GM10266 (cell line): ENCODE results near the gene ZFHX2.

Source experiments
- DNase-seq: peaks from one replicate; pipeline ENCODE4 v3.0.0; 2012; ENCODE audit errors: extremely low spot score
- CTCF ChIP-seq: IDR thresholded peaks from 2 replicates; pipeline ENCODE4 v1.5.1; 2012; ENCODE audit warnings: mild to moderate bottlenecking, low read depth; ENCODE audit not compliant: control insufficient read depth, insufficient read depth; ENCODE audit errors: missing control alignments

The ZFHX2 gene

DNA sequence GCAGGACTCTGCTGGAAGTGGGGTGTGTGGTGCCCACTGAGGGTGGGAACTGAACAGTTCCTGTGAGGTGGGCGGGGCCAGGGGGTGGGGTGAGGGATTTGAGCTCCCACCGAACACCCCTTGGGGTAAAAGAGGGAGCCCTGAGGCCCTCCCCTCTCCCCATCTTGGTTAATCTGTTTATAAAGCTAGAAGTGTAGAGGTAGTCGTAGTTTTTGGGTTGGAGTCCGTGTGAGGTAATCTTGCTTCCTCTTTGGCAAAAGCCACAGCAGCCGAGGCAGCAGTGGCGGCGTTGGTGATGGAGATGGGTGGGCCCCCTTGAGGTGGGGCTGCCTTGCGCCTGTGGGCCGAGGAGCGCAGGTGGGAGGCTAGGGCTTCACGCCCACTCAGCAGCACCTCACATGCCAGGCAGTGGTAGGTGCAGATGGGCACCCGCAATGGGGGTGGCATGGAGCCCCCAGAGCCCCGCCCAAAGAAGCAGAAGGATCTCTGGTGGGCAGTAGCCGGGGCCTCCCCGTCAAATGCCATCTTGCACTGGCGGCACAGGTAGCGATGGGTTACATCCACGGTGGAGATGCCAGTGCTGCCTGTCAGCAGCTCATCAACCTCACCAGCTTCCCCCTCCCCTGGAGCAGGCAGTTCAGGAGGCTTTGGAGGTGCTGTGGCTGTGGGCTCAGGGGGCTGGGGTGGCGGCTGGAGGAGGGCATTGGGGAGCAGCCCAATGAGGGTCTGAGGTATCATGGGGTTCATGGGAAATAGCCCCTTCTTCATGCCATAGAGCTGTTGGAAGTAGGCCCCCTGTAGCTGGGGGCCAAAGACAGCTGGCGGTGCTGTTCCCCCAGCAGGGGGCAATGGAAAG is 29.6 kb downstream of the ZFHX2 start:
- TF ChIP-seq CTCF: no peak
- DNase-seq: no peak

GRCh38 chr14:23520899-23521533 is 30.5 kb downstream of the ZFHX2 start:
- DNase-seq: no peak
- TF ChIP-seq CTCF: no peak

DNA sequence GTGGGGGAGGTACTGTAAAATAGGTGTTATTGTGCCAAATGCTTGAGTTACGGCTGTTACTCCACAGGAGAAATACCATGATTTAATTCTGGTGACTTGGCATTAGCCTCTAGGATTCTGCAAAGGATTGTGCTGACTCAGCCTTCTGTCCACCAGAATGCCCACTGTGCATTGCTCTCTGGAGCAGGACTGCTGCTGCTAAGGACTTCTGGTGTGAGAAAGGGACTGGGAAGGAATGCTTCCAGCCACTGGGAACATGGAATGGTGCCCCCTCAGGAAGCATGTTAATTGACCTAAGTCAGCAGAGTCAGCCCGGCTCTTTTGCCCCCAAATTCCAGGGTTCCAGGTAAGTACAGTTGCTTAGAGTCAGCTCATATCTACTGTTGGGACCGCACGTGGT is 32.9 kb downstream of the ZFHX2 start:
- no peak for DNase-seq
- TF ChIP-seq CTCF: no peak

- TF ChIP-seq CTCF: no peak
- no peak for DNase-seq
These were observed 33.8 kb downstream of the ZFHX2 start for GRCh38 chr14:23517650-23518326.

- TF ChIP-seq CTCF: no peak
- no peak for DNase-seq
These were observed 37.0 kb downstream of the ZFHX2 start for GRCh38 chr14:23514644-23514957.

GRCh38 chr14:23513818-23514643 is 37.5 kb downstream of the ZFHX2 start:
- TF ChIP-seq CTCF: no peak
- no peak for DNase-seq
